ENCODE data around the gene XPO4. TPM values are rescaled to one million over a fixed set of nuclear protein-coding genes. Genes with fewer than 3 reads are reported as not detected.

The XPO4 gene
- total and polyA plus RNA-seq, 2 donors (not counting 3 experiments of a cell fraction or from before 2014, with no cell fraction given), result 6.0 to 22.5 TPM

- Histone ChIP-seq H3K27me3 (ENCODE audit: control insufficient read depth in 2 of 2, insufficient read depth in 2 of 2, low read length in 2 of 2) (no peaks in the 10 kb centered on the region), H2AFZ (ENCODE audit: low read depth, low read length) (no peak overlapping the region), H3K79me2 (ENCODE audit: control insufficient read depth, insufficient read depth, low read length) (no peaks in the 10 kb centered on the region), H3K9me1 (replicated peaks; ENCODE audit: control insufficient read depth, extremely low read depth, insufficient read depth, low read length) (no peaks in the 10 kb centered on the region), H4K20me1 (replicated peaks; ENCODE audit: control insufficient read depth, extremely low read depth, insufficient read depth, low read length) (no peaks in the 10 kb centered on the region), H3K4me2 (ENCODE audit: insufficient read depth, low read length) (no peak overlapping the region), H3K36me3 (ENCODE audit: control insufficient read depth in 2 of 2, extremely low read depth in 1 of 2, insufficient read depth in 2 of 2, low read length in 2 of 2) (no peaks in the 10 kb centered on the region), H3K27ac (ENCODE audit: insufficient read depth, low read depth, low read length) (no peak overlapping the region), H3K4me1 (ENCODE audit: control insufficient read depth, extremely low read depth, insufficient read depth, low read length) (no peaks in the 10 kb centered on the region), H3K9me3 (replicated peaks; ENCODE audit: control insufficient read depth, insufficient read depth, low read length) (no peaks in the 10 kb centered on the region), H3K9ac (replicated peaks; ENCODE audit: extremely low read depth, insufficient read depth, low read length) (no peak overlapping the region), H3K4me3 (replicated peaks in 1 of 3; ENCODE audit: insufficient read depth in 1 of 3, low read depth in 1 of 3, low read length in 3 of 3) (no peak overlapping the region)
- TF ChIP-seq MYC (IDR thresholded peaks at IDR 0.05; ENCODE audit: low read depth, low read length) (no peak), CTCF (IDR thresholded peaks at IDR 0.05; ENCODE audit: extremely low read depth in 1 of 2, insufficient read depth in 1 of 2, low read depth in 1 of 2, low read length in 2 of 2) (no peak)
- no TSS peak for BruUV-seq (replicated peaks)
- FAIRE-seq, result no peak
- dilution Hi-C loops (cut with MboI; ENCODE audit: extremely low pct_ligation_motif_present, low sequenced_read_pairs), result no loop called here
- POLR2A ChIA-PET, result no interaction called here
- CTCF ChIA-PET, result interaction anchor here (0.6 to 8.7 kb wide), 9 partner anchors 20 to 726 kb away, joined by 3 to 239 read pairs (median 15); no protein-coding TSS in a partner anchor
- intact Hi-C loops (cut with micrococcal nuclease), result no loop called here
- DNase-seq (ENCODE audit: low read depth, low spot score), result no peak
These were observed 20.7 kb upstream of the XPO4 start for GRCh38 chr13:20923272-20923671.

GRCh38 chr13:20921572-20921971 lies 19.0 kb upstream of the XPO4 start:
- H3K9me1 ChIP-seq (replicated peaks; ENCODE audit: control insufficient read depth, extremely low read depth, insufficient read depth, low read length), result no peaks in the 10 kb centered on the region
- no peaks in the 10 kb centered on the region for H3K27me3 ChIP-seq (ENCODE audit: control insufficient read depth in 2 of 2, insufficient read depth in 2 of 2, low read length in 2 of 2)
- ChIA-PET POLR2A (interaction anchor here (0.6 kb wide), 1 partner anchor 385 kb away, joined by 3 read pairs; no protein-coding TSS in a partner anchor), CTCF (interaction anchor here (0.6 to 8.7 kb wide), 4 partner anchors 26 to 430 kb away, joined by 3 to 239 read pairs (median 8); no protein-coding TSS in a partner anchor)
- no peak overlapping the region for H2AFZ ChIP-seq (ENCODE audit: low read depth, low read length)
- H3K36me3 ChIP-seq (ENCODE audit: control insufficient read depth in 2 of 2, extremely low read depth in 1 of 2, insufficient read depth in 2 of 2, low read length in 2 of 2), result no peaks in the 10 kb centered on the region
- H3K4me2 ChIP-seq (ENCODE audit: insufficient read depth, low read length), result no peak overlapping the region
- no peaks in the 10 kb centered on the region for H3K9me3 ChIP-seq (replicated peaks; ENCODE audit: control insufficient read depth, insufficient read depth, low read length)
- H3K27ac ChIP-seq (ENCODE audit: insufficient read depth, low read depth, low read length), result no peak overlapping the region
- intact Hi-C loops (cut with micrococcal nuclease), result no loop called here
- H3K9ac ChIP-seq (replicated peaks; ENCODE audit: extremely low read depth, insufficient read depth, low read length), result no peak overlapping the region
- H3K4me1 ChIP-seq (ENCODE audit: control insufficient read depth, extremely low read depth, insufficient read depth, low read length), result no peaks in the 10 kb centered on the region
- H4K20me1 ChIP-seq (replicated peaks; ENCODE audit: control insufficient read depth, extremely low read depth, insufficient read depth, low read length), result no peaks in the 10 kb centered on the region
- no peak overlapping the region for H3K4me3 ChIP-seq (replicated peaks in 1 of 3; ENCODE audit: insufficient read depth in 1 of 3, low read depth in 1 of 3, low read length in 3 of 3)
- dilution Hi-C loops (cut with MboI; ENCODE audit: extremely low pct_ligation_motif_present, low sequenced_read_pairs), result no loop called here
- DNase-seq (ENCODE audit: low read depth, low spot score) (no peak), FAIRE-seq (no peak)
- TF ChIP-seq FOS (IDR thresholded peaks at IDR 0.05; ENCODE audit: borderline replicate concordance, insufficient read depth, low read length) (no peak), GATA2 (IDR thresholded peaks at IDR 0.05; ENCODE audit: insufficient read depth, insufficient read length, low read depth, low read length) (no peak), JUN (IDR thresholded peaks at IDR 0.05; ENCODE audit: borderline replicate concordance, insufficient read depth, insufficient read length, low read depth) (no peak), EZH2 (IDR thresholded peaks at IDR 0.05; ENCODE audit: borderline replicate concordance, low read depth, low read length, severe bottlenecking) (no peak), MAX (IDR thresholded peaks at IDR 0.05; ENCODE audit: insufficient read depth, insufficient read length) (no peak), POLR2AphosphoS5 (IDR thresholded peaks at IDR 0.05; ENCODE audit: insufficient read depth, low read depth, low read length) (no peak), MYC (IDR thresholded peaks at IDR 0.05; ENCODE audit: low read depth, low read length) (no peak), CTCF (IDR thresholded peaks at IDR 0.05; ENCODE audit: extremely low read depth in 1 of 2, insufficient read depth in 1 of 2, low read depth in 1 of 2, low read length in 2 of 2) (no peak), POLR2A (IDR thresholded peaks at IDR 0.05; ENCODE audit: low read depth, low read length) (no peak)
- no peaks in the 10 kb centered on the region for H3K79me2 ChIP-seq (ENCODE audit: control insufficient read depth, insufficient read depth, low read length)
- BruUV-seq (replicated peaks), result no TSS peak

Measured in endothelial cell of umbilical vein (primary cell).